Activated T-helper 2 cell treated with anti-CD3 and anti-CD28 coated beads, Interferon-gamma antibody, Interleukin-2, Interleukin-4, amounts not matched to agents 10 μg/mL and 5 μg/mL and 100 μg/mL, durations not matched to agents 14 hours and 24 hours and 36 hours (primary cell): ENCODE data around the gene TST. TPM values are rescaled to one million over a fixed set of nuclear protein-coding genes. Genes with fewer than 3 reads are reported as not detected.

Experiments used
- DNase-seq: peaks from one replicate; pipeline ENCODE4 v3.0.0; 2021; ENCODE audit warnings: low spot score
- H3K27ac Mint-ChIP-seq: one replicate; pipeline ENCODE4 v1.8.0; 2021; ENCODE audit warnings: mixed read lengths
- H3K27me3 Mint-ChIP-seq: one replicate; pipeline ENCODE4 v1.8.0; 2021; ENCODE audit warnings: low read depth, mixed read lengths
- H3K36me3 Mint-ChIP-seq: one replicate; pipeline ENCODE4 v1.8.0; 2021; ENCODE audit warnings: low read depth, mixed read lengths
- H3K4me1 Mint-ChIP-seq: one replicate; pipeline ENCODE4 v1.8.0; 2021; ENCODE audit warnings: low read depth, mixed read lengths
- H3K4me3 Mint-ChIP-seq: one replicate; pipeline ENCODE4 v1.8.0; 2021; ENCODE audit warnings: low read depth, mild to moderate bottlenecking, moderate library complexity, mixed read lengths
- H3K9me3 Mint-ChIP-seq: one replicate; pipeline ENCODE4 v1.8.0; 2021; ENCODE audit warnings: mixed read lengths
- intact Hi-C: fragments of 100-400 bp; cut with micrococcal nuclease; formaldehyde crosslinking; loops from one replicate; pipeline ENCODE4 v1.15.1; 2023
- total RNA-seq: library from RNA; stranded (reverse); gene quantifications from 2 replicates; pipeline ENCODE4 v1.2.3, GENCODE V29; 2022

Gene TST
- total RNA-seq, 1 donor from 2014 or later = 15.2 TPM

DNA sequence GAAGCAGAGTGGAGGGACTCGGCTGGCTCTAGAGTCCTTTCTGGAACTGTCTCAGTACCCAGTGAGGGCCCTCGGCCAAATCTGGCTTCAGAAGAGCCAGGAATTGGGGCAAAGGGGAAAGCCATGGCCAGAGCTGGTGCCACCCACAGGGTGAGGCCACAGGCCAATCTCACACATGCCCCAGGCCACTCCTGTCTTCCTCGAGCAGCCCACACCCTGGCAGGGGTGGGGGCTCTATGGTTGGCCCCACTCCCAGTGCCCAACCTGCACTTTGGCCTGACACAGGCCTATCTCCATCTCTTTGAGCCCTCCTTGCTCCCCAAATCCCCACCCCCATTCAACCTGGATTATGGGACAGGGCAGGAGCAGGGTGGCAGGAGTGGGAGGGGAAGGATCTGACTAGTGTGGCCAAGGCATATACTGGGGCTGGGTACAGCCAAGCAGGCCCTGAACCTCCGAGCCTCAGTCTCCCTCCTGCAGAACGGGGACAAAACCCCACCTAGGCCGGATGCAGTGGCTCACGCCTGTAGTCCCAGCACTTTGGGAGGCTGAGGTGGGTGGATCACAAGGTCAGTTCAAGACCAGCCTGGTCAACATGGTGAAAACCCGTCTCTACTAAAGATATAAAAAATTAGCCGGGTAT is 6.9 kb downstream of the TST start:
- Mint-ChIP-seq H3K36me3 (no peaks in the 10 kb centered on the region), H3K9me3 (no peaks in the 10 kb centered on the region)

DNA sequence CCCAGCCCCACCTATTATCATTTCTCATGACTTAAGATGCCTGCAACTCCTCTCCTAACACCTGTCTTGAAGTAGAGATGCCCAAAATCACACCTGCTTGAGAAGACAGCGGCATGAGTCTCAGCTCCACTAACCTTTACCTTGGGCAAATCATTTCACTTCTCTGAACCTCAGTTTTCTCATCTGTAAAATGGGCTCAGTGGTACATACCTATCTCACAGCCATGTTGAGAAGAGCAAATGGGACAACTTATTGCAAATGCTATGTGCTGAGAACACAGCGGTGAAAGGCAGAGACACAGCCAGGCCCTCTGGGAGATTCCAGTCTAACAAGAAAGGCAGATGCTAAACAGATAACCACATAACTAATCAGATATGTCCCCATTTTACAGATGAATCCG is 7.8 kb downstream of the TST start:
- H3K4me1 Mint-ChIP-seq = no peaks in the 10 kb centered on the region
- H3K36me3 Mint-ChIP-seq = no peaks in the 10 kb centered on the region
- intact Hi-C loops = no loop called here
- no peaks in the 10 kb centered on the region for H3K9me3 Mint-ChIP-seq
- no peak overlapping the region for H3K4me3 Mint-ChIP-seq
- H3K27ac Mint-ChIP-seq = no peak overlapping the region
- no peak for DNase-seq
- peaks cover 26% of the 10 kb centered on the region for H3K27me3 Mint-ChIP-seq

More for the DNA sequence above, 6.9 kb downstream of the TST start:
- DNase-seq = no peak
- Mint-ChIP-seq H3K4me3 (no peak overlapping the region), H3K27me3 (peaks cover 19% of the 10 kb centered on the region), H3K4me1 (no peaks in the 10 kb centered on the region), H3K27ac (no peak overlapping the region)
- intact Hi-C loops = no loop called here

DNA sequence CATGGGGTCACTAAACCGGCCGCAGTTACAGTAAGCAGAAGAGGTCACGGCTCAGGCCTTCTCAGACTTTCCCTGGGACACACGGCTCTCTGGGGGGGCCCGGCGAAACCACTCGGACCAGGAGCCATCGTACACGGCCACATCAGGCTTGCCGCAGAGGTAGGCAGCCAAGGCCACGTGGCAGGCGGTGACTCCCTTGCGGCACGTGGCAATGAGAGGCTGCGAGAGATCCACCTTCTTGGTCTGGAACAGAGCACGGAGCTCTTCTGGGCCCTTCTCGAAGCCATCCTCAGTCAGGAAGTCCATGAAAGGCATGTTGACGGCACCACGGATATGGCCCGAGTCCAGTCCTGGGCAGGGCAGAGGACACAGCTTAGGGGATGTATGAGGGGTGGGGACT is 8.3 kb downstream of the TST start:
- intact Hi-C loops = no loop called here
- no peak for DNase-seq
- H3K27ac Mint-ChIP-seq = no peak overlapping the region
- no peaks in the 10 kb centered on the region for H3K36me3 Mint-ChIP-seq
- peaks cover 30% of the 10 kb centered on the region for H3K27me3 Mint-ChIP-seq
- no peaks in the 10 kb centered on the region for H3K9me3 Mint-ChIP-seq
- no peak overlapping the region for H3K4me3 Mint-ChIP-seq
- no peaks in the 10 kb centered on the region for H3K4me1 Mint-ChIP-seq

DNA sequence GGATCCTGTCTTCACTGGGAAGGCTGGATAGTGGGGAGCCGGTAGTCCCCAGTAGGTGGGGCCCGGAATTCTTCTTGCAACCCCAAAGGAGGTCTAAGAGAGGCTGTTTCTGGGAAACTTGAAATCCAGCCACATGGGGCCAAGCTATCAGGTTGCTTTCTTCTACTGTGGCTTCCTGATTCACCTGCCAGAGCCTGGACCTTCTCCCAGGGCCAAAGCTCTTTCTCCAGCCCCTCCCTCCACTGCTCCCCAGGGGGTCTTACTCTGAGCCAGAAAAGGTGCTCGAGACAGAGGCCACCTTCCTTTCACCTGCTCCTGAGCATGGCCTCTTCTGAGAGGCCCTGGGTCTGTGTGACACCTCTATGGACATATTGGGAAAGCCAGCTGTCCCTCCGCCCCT is 9.1 kb downstream of the TST start:
- intact Hi-C loops = no loop called here
- H3K9me3 Mint-ChIP-seq = no peaks in the 10 kb centered on the region
- H3K36me3 Mint-ChIP-seq = no peaks in the 10 kb centered on the region
- H3K27me3 Mint-ChIP-seq = peaks cover 38% of the 10 kb centered on the region
- H3K4me3 Mint-ChIP-seq = no peak overlapping the region
- no peaks in the 10 kb centered on the region for H3K4me1 Mint-ChIP-seq
- H3K27ac Mint-ChIP-seq = no peak overlapping the region
- no peak for DNase-seq

DNA sequence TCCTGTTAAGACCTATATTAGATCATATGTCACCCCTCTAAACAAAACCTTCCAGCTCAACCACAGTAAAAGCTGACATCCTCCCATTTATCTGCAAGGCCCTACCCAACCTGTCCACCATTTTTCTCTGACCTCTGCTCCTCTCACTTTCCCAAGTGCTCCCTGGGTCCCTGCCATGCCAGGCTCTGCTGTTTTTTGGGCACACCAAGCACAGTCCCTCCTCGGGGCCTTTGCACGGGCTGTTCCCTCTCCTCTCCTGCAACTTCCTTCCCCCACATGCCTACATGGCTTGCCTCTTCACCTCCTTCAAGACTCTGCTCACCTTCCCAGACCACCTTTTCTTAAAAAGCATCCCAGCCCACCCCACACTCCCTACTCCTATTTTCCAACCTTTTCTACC is 9.8 kb downstream of the TST start:
- Mint-ChIP-seq H3K9me3 (no peaks in the 10 kb centered on the region), H3K27ac (no peak overlapping the region), H3K4me3 (no peak overlapping the region), H3K4me1 (no peaks in the 10 kb centered on the region), H3K36me3 (no peaks in the 10 kb centered on the region), H3K27me3 (peaks cover 39% of the 10 kb centered on the region)
- intact Hi-C loops = no loop called here
- no peak for DNase-seq

DNA sequence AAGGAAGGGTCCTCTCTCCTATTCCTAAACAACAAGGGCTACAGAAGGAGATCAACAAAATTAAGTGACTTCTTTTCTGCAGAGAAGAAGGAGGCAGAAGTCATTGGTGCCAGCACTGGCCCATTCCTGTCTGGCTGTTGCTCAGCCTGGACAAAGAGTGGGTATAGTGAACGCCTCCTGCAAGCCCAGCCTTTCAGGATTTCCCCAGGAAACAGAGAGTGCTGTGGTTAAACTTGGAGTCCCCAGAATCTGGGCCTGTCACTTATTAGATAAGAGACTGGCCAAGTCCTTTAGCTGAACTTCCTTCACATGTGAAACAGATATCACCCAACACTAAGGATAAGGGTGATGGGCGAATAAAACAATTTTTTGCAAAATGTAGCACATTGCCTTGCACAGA is 10.9 kb downstream of the TST start:
- Mint-ChIP-seq H3K36me3 (no peaks in the 10 kb centered on the region), H3K4me1 (no peaks in the 10 kb centered on the region), H3K27me3 (peaks cover 42% of the 10 kb centered on the region), H3K4me3 (no peak overlapping the region), H3K9me3 (no peaks in the 10 kb centered on the region), H3K27ac (no peak overlapping the region)
- DNase-seq = no peak
- intact Hi-C loops = no loop called here

DNA sequence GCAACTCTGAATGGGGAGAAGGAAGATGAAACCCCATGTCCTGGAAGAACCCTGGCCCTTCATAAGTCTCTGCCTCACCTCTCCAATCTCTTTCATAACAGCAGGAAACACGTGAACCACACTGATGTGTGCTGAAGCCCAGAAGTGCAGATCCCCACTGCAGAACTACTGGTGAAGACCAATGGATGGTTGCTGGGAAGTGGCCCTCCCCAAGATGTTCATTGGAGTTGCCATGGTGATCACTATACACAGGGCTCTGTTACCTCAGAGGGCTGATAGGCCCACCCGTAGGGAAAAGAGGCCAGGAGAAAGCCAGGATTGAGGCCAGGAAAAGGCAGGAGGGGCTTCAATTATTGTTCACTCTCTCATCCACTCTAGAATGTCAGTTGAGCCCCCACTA is 11.6 kb downstream of the TST start:
- intact Hi-C loops = no loop called here
- no peaks in the 10 kb centered on the region for H3K9me3 Mint-ChIP-seq
- H3K4me3 Mint-ChIP-seq = no peak overlapping the region
- no peak overlapping the region for H3K27ac Mint-ChIP-seq
- no peaks in the 10 kb centered on the region for H3K4me1 Mint-ChIP-seq
- H3K36me3 Mint-ChIP-seq = no peaks in the 10 kb centered on the region
- DNase-seq = no peak
- peaks cover 42% of the 10 kb centered on the region for H3K27me3 Mint-ChIP-seq

DNA sequence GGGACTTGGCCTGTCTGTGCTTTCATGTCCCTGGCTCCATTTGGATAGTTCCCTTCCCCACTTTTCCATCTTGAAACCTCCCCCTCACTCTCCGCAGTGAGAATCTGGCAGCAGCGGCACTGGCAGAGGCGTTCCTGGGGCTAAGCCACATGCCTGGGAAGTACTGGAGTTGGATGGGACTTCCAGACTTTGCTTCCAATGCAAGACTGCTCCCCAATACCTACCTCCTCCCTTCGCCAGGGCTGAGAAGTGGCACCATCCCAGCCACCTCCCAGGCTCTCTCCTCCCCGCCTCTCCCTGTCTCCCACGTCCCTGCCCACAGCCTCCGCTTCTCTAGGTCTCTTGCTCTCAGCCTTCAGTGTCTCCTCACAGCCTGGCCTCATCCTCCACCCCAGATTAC is 16.6 kb downstream of the TST start:
- DNase-seq = no peak
- H3K36me3 Mint-ChIP-seq = no peaks in the 10 kb centered on the region
- H3K4me1 Mint-ChIP-seq = no peaks in the 10 kb centered on the region
- no peak overlapping the region for H3K4me3 Mint-ChIP-seq
- H3K27ac Mint-ChIP-seq = no peak overlapping the region
- peaks cover 27% of the 10 kb centered on the region for H3K27me3 Mint-ChIP-seq
- intact Hi-C loops = no loop called here
- no peaks in the 10 kb centered on the region for H3K9me3 Mint-ChIP-seq

GRCh38 chr22:37001826-37002225 is 17.4 kb downstream of the TST start:
- H3K9me3 Mint-ChIP-seq = no peaks in the 10 kb centered on the region

DNA sequence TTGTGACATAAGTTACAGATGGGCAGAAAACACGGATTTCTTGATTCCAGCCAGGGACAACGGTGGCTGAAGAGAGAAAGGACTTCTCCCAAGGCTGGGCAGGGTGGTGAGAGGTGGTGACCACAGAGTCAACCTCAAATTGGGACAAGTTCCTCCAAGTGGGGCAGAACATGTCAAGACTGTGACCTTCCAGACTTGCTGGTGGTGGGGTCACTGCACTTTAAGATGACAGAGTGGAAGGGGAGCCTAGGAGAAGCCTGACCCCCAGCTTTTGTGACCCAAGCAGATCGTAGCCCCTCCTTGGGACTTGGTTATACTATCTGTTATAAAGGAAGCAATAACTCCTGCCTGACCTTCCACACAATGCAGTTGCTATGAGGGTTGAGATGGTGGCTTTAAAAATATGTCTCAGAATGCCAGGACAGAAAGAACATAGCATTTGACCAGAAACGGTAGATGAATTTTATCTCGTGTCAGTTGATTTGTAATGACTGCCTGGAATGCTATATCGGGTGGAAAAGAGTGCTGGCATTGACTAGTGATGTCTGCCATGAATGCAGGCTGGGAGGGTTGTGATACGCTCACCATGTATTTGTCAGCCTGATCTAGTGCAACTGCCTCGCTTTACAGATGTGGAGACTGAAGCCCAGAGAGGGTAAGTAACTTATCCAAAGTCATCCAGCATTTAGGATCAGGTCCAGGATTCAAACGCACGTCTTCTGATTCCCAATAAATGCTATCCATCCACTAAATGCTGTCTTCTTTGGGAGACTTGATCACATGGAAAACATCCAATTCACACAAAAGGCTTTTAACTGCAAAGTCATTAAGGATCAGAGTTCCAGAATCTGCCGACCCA is 18.3 kb downstream of the TST start:
- no peak for DNase-seq
- Mint-ChIP-seq H3K4me1 (no peaks in the 10 kb centered on the region), H3K4me3 (no peak overlapping the region), H3K27ac (no peak overlapping the region), H3K27me3 (peaks cover 20% of the 10 kb centered on the region), H3K9me3 (no peaks in the 10 kb centered on the region), H3K36me3 (no peaks in the 10 kb centered on the region)
- intact Hi-C loops = no loop called here

More at GRCh38 chr22:37001826-37002225, 17.4 kb downstream of the TST start:
- Mint-ChIP-seq H3K27me3 (peaks cover 26% of the 10 kb centered on the region), H3K4me1 (no peaks in the 10 kb centered on the region), H3K27ac (no peak overlapping the region), H3K36me3 (no peaks in the 10 kb centered on the region), H3K4me3 (no peak overlapping the region)
- DNase-seq = no peak
- intact Hi-C loops = no loop called here

DNA sequence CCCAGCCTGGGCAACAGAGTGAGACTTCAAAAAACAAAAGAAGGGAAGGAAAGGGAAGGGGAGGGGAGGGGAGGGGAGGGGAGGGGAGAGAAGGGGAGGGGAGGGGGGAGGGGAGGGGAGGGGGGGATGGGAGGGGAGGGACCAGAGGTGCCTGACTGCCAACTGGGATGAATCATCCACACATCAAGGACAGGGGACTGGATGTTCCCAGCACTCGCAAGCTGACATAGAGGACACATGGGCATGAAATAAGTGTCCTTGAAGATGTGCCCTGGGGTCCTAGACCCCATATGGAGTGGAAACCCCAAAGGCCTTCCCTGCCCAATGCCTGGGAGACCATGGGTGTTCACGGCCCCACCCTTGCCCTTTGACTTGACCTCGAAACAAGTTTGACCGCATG is 19.8 kb downstream of the TST start:
- Mint-ChIP-seq H3K27ac (no peak overlapping the region), H3K36me3 (no peaks in the 10 kb centered on the region), H3K4me1 (no peaks in the 10 kb centered on the region), H3K9me3 (no peaks in the 10 kb centered on the region), H3K27me3 (peaks cover 18% of the 10 kb centered on the region), H3K4me3 (no peak overlapping the region)
- no peak for DNase-seq
- intact Hi-C loops = no loop called here

DNA sequence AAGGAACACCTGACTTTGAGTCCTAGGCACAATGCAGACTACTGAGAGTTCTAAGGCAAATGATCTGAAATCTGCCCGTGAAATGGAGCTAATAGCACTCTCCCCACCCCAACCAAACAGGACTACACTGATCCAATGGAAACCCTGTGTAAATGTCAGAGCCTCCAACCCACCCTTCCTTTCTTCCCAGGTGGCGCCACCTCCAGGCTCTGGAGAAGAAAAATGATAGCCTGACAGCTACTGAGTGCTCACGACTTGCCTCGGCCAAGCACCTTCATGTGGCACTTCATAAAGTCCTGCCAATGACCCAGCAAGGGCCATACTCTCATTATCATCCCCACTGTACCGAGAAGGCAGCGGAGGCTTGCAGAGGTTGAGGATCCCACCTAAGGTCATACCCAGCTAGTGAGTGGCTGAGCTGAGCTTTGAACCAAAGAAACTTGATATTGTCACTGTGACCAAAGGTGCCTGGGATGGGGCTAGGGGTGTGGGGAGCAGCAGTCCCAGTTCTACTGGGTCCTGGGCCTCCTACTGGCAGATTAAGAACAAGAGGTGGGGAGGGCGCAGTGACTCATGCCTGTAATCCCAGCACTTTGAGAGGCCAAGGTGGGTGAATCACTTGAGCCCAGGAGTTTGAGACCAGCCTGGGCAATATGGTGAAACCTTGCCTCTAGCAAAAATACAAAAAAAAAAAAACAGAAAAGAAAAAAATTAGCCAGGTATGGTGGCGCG is 20.5 kb downstream of the TST start:
- H3K4me1 Mint-ChIP-seq = no peaks in the 10 kb centered on the region
- no peak for DNase-seq
- H3K27me3 Mint-ChIP-seq = peaks cover 16% of the 10 kb centered on the region
- intact Hi-C loops = no loop called here
- no peak overlapping the region for H3K27ac Mint-ChIP-seq
- H3K4me3 Mint-ChIP-seq = no peak overlapping the region
- no peaks in the 10 kb centered on the region for H3K36me3 Mint-ChIP-seq
- H3K9me3 Mint-ChIP-seq = no peaks in the 10 kb centered on the region

DNA sequence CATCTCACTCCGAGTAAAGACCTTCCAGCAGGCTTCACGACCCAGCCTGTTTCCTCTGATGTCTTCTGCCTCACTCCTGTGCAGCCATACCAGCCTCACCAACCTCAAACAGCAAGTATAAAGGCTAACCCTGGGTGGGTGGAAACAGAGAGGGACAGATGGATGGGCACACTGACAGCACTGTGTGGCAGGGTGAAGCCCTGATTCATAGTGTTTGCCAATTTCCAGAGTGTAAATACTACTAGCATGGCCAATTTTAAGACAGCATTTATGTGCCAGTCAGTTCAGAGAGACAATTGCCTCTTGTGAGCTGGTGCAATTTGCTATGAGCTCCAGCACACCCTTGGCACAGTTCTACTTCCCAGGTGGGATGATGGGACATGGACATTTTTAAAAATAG is 21.5 kb downstream of the TST start:
- H3K4me3 Mint-ChIP-seq = no peak overlapping the region
- no peaks in the 10 kb centered on the region for H3K4me1 Mint-ChIP-seq
- H3K27ac Mint-ChIP-seq = no peak overlapping the region
- peaks cover 16% of the 10 kb centered on the region for H3K27me3 Mint-ChIP-seq
- H3K36me3 Mint-ChIP-seq = no peaks in the 10 kb centered on the region
- DNase-seq = no peak
- no peaks in the 10 kb centered on the region for H3K9me3 Mint-ChIP-seq
- intact Hi-C loops = no loop called here
